ENCODE measurements around the gene POLK. TPM values are rescaled to one million over a fixed set of nuclear protein-coding genes. Genes with fewer than 3 reads are reported as not detected.

The POLK gene
- total RNA-seq, 6 experiments from 2014 or later, result 11.5 to 16.3 (median 14.1) TPM

DNA sequence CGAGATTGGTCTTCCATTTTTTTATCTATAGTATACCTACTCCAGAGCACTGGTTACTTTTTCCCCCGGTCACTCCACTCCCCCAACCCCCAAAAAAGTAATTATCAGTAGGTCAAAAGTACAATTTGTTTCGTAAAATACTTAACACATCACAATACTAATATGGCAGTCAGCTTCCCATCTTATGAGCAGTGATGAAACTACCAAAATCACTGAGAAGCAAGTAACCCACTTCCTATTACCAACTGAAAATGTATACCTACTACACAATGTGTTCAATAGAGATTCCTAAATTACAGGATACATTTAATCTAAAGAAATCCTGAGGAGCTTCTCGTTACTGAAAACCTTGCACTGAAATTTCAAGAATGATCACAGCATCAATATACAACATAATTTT lies 2.1 kb upstream of the POLK start:
- DNase-seq (no peak), ATAC-seq (no peak)
- Histone ChIP-seq H3K9me3 (no peaks in the 10 kb centered on the region), H3K4me3 (peak overlapping the region; percentile 72 to 80 (median 77)), H3K36me3 (no peaks in the 10 kb centered on the region), H3K4me1 (peaks cover 0 to 22% (median 9%) of the 10 kb centered on the region in 4 donors), H3K27me3 (no peaks in the 10 kb centered on the region), H3K27ac (peak overlapping the region in 1 of 3 donors; percentile 87)
- WGBS (ENCODE audit: insufficient coverage, low coverage, low lambda C conversion rate, missing lambda C conversion rate), result 46% methylated on average over 4 of the region's 4 CpGs
- intact Hi-C loops (cut with DNase I), result no loop called here
- TF ChIP-seq, protein P1, sequence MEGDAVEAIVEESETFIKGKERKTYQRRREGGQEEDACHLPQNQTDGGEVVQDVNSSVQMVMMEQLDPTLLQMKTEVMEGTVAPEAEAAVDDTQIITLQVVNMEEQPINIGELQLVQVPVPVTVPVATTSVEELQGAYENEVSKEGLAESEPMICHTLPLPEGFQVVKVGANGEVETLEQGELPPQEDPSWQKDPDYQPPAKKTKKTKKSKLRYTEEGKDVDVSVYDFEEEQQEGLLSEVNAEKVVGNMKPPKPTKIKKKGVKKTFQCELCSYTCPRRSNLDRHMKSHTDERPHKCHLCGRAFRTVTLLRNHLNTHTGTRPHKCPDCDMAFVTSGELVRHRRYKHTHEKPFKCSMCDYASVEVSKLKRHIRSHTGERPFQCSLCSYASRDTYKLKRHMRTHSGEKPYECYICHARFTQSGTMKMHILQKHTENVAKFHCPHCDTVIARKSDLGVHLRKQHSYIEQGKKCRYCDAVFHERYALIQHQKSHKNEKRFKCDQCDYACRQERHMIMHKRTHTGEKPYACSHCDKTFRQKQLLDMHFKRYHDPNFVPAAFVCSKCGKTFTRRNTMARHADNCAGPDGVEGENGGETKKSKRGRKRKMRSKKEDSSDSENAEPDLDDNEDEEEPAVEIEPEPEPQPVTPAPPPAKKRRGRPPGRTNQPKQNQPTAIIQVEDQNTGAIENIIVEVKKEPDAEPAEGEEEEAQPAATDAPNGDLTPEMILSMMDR (IDR thresholded peaks at IDR 0.05), result no peak
- no peak for TF ChIP-seq POLR2A (IDR thresholded peaks at IDR 0.05)

DNA sequence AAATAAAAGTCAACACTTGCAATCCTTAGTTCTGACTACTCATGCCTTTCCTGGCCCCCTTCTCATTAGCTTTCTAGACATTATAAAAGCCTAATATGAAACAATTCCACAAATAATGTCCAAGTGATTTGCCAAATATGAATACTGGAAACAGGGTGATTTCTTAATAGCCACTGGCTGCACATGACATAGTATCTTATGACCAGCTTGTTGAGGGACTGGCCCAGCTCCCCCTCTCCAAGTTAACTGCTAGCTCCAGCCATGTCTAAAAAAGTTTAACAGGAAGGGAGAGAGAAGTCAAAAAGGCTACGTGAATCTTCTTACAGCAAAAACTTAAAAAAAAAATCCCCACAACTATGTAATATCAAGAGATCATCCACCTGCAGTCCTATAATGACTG lies 1.7 kb upstream of the POLK start:
- H3K27ac ChIP-seq, result peak overlapping the region in 2 of 3 donors; percentile 87 to 90
- DNase-seq, result no peak
- intact Hi-C loops (cut with DNase I), result no loop called here
- WGBS (ENCODE audit: insufficient coverage, low coverage, low lambda C conversion rate, missing lambda C conversion rate), result 0% methylated on average over 1 of the region's 1 CpG
- peaks cover 0 to 22% (median 9%) of the 10 kb centered on the region in 4 donors for H3K4me1 ChIP-seq
- no peaks in the 10 kb centered on the region for H3K27me3 ChIP-seq
- ATAC-seq, result no peak
- TF ChIP-seq POLR2A (IDR thresholded peaks at IDR 0.05), result no peak
- TF ChIP-seq, protein P1 (IDR thresholded peaks at IDR 0.05), result no peak
- no peaks in the 10 kb centered on the region for H3K36me3 ChIP-seq
- no peaks in the 10 kb centered on the region for H3K9me3 ChIP-seq
- H3K4me3 ChIP-seq, result peak overlapping the region; percentile 72 to 80 (median 77)

DNA sequence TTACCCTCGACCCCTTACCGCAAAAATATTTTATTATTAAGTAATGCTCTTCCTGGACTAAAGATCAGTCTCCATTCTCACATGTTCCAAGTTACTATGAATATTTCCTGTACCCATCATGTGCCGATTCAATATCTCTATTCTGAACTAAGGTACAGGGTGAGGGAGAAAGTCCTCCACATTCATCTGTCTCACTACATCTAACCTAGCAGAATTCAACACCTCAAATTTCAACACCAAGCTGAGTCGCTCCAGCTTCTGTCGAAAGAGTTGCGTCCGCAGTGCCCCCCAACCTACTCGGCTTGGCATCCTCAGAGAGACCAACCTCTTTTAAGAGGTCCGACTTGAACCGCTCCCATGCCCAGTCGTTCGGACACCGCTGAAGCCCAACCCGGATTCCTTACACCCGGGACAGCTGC lies 1.3 kb upstream of the POLK start:
- H3K36me3 ChIP-seq, result no peaks in the 10 kb centered on the region
- peak overlapping the region; percentile 72 to 80 (median 77) for H3K4me3 ChIP-seq
- peaks cover 0 to 22% (median 9%) of the 10 kb centered on the region in 4 donors for H3K4me1 ChIP-seq
- H3K27me3 ChIP-seq, result no peaks in the 10 kb centered on the region
- H3K9me3 ChIP-seq, result no peaks in the 10 kb centered on the region
- WGBS (ENCODE audit: insufficient coverage, low coverage, low lambda C conversion rate, missing lambda C conversion rate), result 0% methylated on average over 15 of the region's 15 CpGs
- TF ChIP-seq, protein P1 (IDR thresholded peaks at IDR 0.05), result no peak
- no peak for TF ChIP-seq POLR2A (IDR thresholded peaks at IDR 0.05)
- DNase-seq (no peak), ATAC-seq (peak; percentile 0 to 18 (median 11))
- intact Hi-C loops (cut with DNase I), result no loop called here
- peak overlapping the region; percentile 87 to 90 (median 89) for H3K27ac ChIP-seq

DNA sequence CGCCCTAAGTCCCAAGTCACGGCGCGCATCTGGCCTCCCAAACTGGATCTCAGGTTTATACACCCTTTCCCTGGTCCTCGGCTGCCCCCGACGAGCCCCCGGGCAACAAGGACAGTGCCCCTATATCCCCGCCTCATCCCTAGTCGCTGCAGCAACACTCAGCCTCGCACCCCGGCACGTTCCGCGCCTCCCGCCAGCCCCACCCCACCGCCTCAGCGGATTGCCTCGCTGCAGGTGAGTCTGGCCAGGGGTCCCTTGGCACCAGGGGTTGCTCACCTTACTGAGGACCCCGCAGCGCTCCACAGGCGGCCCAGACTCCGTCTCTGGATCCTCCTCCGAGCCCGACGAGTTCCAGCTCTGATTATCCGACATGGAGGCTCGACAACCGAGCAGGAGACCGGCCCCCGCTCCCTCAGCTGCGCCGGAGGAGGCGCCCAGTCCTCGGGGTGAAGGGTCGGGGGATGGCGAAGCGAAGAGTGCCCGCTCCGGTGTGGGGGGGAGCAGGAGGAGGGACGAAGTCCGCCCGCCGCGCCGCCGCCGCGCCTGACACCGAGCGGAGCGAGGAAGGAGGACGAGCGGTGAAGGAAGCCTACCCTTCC lies 756 bp upstream of the POLK start:
- no peaks in the 10 kb centered on the region for H3K36me3 ChIP-seq
- DNase-seq (peak; percentile 70 to 79 (median 76)), ATAC-seq (peak; percentile 49 to 72 (median 65))
- WGBS (ENCODE audit: insufficient coverage, low coverage, low lambda C conversion rate, missing lambda C conversion rate), result 0% methylated on average over 23 of the region's 54 CpGs
- peak overlapping the region; percentile 87 to 90 (median 89) for H3K27ac ChIP-seq
- no peaks in the 10 kb centered on the region for H3K27me3 ChIP-seq
- no peaks in the 10 kb centered on the region for H3K9me3 ChIP-seq
- peak overlapping the region; percentile 72 to 80 (median 77) for H3K4me3 ChIP-seq
- TF ChIP-seq, protein P1 (IDR thresholded peaks at IDR 0.05), result no peak
- no peak for TF ChIP-seq POLR2A (IDR thresholded peaks at IDR 0.05)
- peaks cover 0 to 22% (median 9%) of the 10 kb centered on the region in 4 donors for H3K4me1 ChIP-seq
- intact Hi-C loops (cut with DNase I), result no loop called here
